ENCODE measurements around the gene STIM1. TPM values are rescaled to one million over a fixed set of nuclear protein-coding genes. Genes with fewer than 3 reads are reported as not detected.

The STIM1 gene
- total RNA-seq, 1 experiment from 2014 or later: 55.1 TPM

- Histone ChIP-seq H3K27me3 (replicated peaks; ENCODE audit: control insufficient read depth, insufficient read depth, low read length) (no peaks in the 10 kb centered on the region), H3K4me3 (ENCODE audit: low read depth, low read length) (peak overlapping the region; percentile 89), H3K36me3 (ENCODE audit: control insufficient read depth, insufficient read depth, low read length) (no peaks in the 10 kb centered on the region; the same call in 1 of the 2 replicates), H3K4me1 (peaks cover 12% of the 10 kb centered on the region), H3K9me3 (no peaks in the 10 kb centered on the region)
- intact Hi-C loops (cut with micrococcal nuclease; ENCODE audit: unreplicated experiment): loop anchor here (1.0 to 5.0 kb wide), 7 partner anchors 12 to 263 kb away; partner anchors contain the start of gene NUP98
- Mint-ChIP-seq H3K4me1 (ENCODE audit: low read depth, unreplicated experiment) (peaks cover 10% of the 10 kb centered on the region), H3K36me3 (ENCODE audit: insufficient read depth, unreplicated experiment) (peaks cover 11% of the 10 kb centered on the region), H3K27me3 (ENCODE audit: insufficient read depth, unreplicated experiment) (no peaks in the 10 kb centered on the region), H3K9me3 (ENCODE audit: unreplicated experiment) (no peaks in the 10 kb centered on the region), H3K4me3 (ENCODE audit: unreplicated experiment) (peak overlapping the region; percentile 89), H3K27ac (ENCODE audit: unreplicated experiment) (peak overlapping the region; percentile 93)
- CTCF ChIA-PET: interaction anchor here (0.6 to 2.8 kb wide), 16 partner anchors 11 to 430 kb away, joined by 3 to 39 read pairs (median 4); partner anchors contain the start of genes CHRNA10, NUP98, RHOG and STIM1
- DNase-seq: peak; percentile 81 to 84
- peak; percentile 55 to 79 for TF ChIP-seq CTCF (IDR thresholded peaks at IDR 0.05; ENCODE audit: insufficient read depth in 1 of 2, low read depth in 1 of 2, low read length in 1 of 2, severe bottlenecking in 1 of 2, unreplicated experiment in 1 of 2)
- TSS peak; percentile 79 for BruUV-seq (replicated peaks)
- POLR2A ChIA-PET: interaction anchor here (0.6 to 2.6 kb wide), 6 partner anchors 11 to 46 kb away, joined by 3 to 25 read pairs (median 4); partner anchors contain the start of genes NUP98 and RHOG
Measured at GRCh38 chr11:3808861-3809623, 46.4 kb upstream of the STIM1 start.

GRCh38 chr11:3809624-3809928, 45.9 kb upstream of the STIM1 start:
- Mint-ChIP-seq H3K4me1 (ENCODE audit: low read depth, unreplicated experiment) (peaks cover 6% of the 10 kb centered on the region), H3K36me3 (ENCODE audit: insufficient read depth, unreplicated experiment) (peaks cover 11% of the 10 kb centered on the region), H3K4me3 (ENCODE audit: unreplicated experiment) (no peak overlapping the region), H3K27me3 (ENCODE audit: insufficient read depth, unreplicated experiment) (no peaks in the 10 kb centered on the region), H3K9me3 (ENCODE audit: unreplicated experiment) (no peaks in the 10 kb centered on the region), H3K27ac (ENCODE audit: unreplicated experiment) (peak overlapping the region; percentile 93)
- Histone ChIP-seq H3K4me3 (ENCODE audit: low read depth, low read length) (no peak overlapping the region), H3K9me3 (no peaks in the 10 kb centered on the region), H3K36me3 (ENCODE audit: control insufficient read depth, insufficient read depth, low read length) (no peaks in the 10 kb centered on the region; the same call in 1 of the 2 replicates), H3K4me1 (peaks cover 12% of the 10 kb centered on the region), H3K27me3 (replicated peaks; ENCODE audit: control insufficient read depth, insufficient read depth, low read length) (no peaks in the 10 kb centered on the region)
- no peak for TF ChIP-seq CTCF (IDR thresholded peaks at IDR 0.05; ENCODE audit: insufficient read depth in 1 of 2, low read depth in 1 of 2, low read length in 1 of 2, severe bottlenecking in 1 of 2, unreplicated experiment in 1 of 2)
- intact Hi-C loops (cut with micrococcal nuclease; ENCODE audit: unreplicated experiment): loop anchor here (1.0 to 5.0 kb wide), 6 partner anchors 12 to 112 kb away; partner anchors contain the start of gene NUP98
- BruUV-seq (replicated peaks): no TSS peak
- no peak for DNase-seq
- ChIA-PET CTCF (interaction anchor here (0.9 to 2.8 kb wide), 11 partner anchors 10 to 431 kb away, joined by 3 to 39 read pairs (median 6); partner anchors contain the start of genes NUP98, RHOG, STIM1 and ZNF195), POLR2A (interaction anchor here (1.0 to 2.6 kb wide), 4 partner anchors 12 to 31 kb away, joined by 3 to 25 read pairs (median 6); partner anchors contain the start of genes NUP98 and RHOG)

GRCh38 chr11:3810446-3810845, 45.0 kb upstream of the STIM1 start:
- Histone ChIP-seq H3K27me3 (replicated peaks; ENCODE audit: control insufficient read depth, insufficient read depth, low read length) (no peaks in the 10 kb centered on the region), H3K4me3 (ENCODE audit: low read depth, low read length) (no peak overlapping the region), H3K4me1 (peaks cover 12% of the 10 kb centered on the region), H3K9me3 (no peaks in the 10 kb centered on the region), H3K36me3 (ENCODE audit: control insufficient read depth, insufficient read depth, low read length) (no peaks in the 10 kb centered on the region; the same call in none of the 2 replicates)
- POLR2A ChIA-PET: no interaction called here
- Mint-ChIP-seq H3K27ac (ENCODE audit: unreplicated experiment) (no peak overlapping the region), H3K36me3 (ENCODE audit: insufficient read depth, unreplicated experiment) (peaks cover 11% of the 10 kb centered on the region), H3K4me1 (ENCODE audit: low read depth, unreplicated experiment) (peaks cover 6% of the 10 kb centered on the region), H3K9me3 (ENCODE audit: unreplicated experiment) (no peaks in the 10 kb centered on the region), H3K4me3 (ENCODE audit: unreplicated experiment) (no peak overlapping the region), H3K27me3 (ENCODE audit: insufficient read depth, unreplicated experiment) (no peaks in the 10 kb centered on the region)
- intact Hi-C loops (cut with micrococcal nuclease; ENCODE audit: unreplicated experiment): no loop called here
- DNase-seq: no peak
- no TSS peak for BruUV-seq (replicated peaks)
- CTCF ChIA-PET: no interaction called here
- TF ChIP-seq CTCF (IDR thresholded peaks at IDR 0.05; ENCODE audit: insufficient read depth in 1 of 2, low read depth in 1 of 2, low read length in 1 of 2, severe bottlenecking in 1 of 2, unreplicated experiment in 1 of 2): no peak

All from Caco-2 (cell line).